ENCODE measurements around the gene NRXN3. TPM values are rescaled to one million over a fixed set of nuclear protein-coding genes. Genes with fewer than 3 reads are reported as not detected.

The NRXN3 gene
- total RNA-seq, 1 donor from 2014 or later: 18.0 TPM

GRCh38 chr14:78316052-78316451, 145.9 kb downstream of the NRXN3 start:
- H3K4me3 ChIP-seq (ENCODE audit: insufficient read depth, low read depth, low read length): no peak overlapping the region
- Mint-ChIP-seq H3K27me3 (ENCODE audit: low read depth, unreplicated experiment) (peaks cover 3% of the 10 kb centered on the region), H3K4me3 (ENCODE audit: unreplicated experiment) (no peak overlapping the region), H3K27ac (ENCODE audit: unreplicated experiment) (no peak overlapping the region), H3K36me3 (ENCODE audit: low read depth, unreplicated experiment) (no peaks in the 10 kb centered on the region), H3K9me3 (ENCODE audit: unreplicated experiment) (no peaks in the 10 kb centered on the region), H3K4me1 (ENCODE audit: low read depth, unreplicated experiment) (no peaks in the 10 kb centered on the region)
- no peaks in the 10 kb centered on the region for H3K4me1 ChIP-seq (ENCODE audit: insufficient read depth, low read length)
- H3K4me2 ChIP-seq (ENCODE audit: low read length): no peak overlapping the region
- H3K27me3 ChIP-seq (ENCODE audit: insufficient read depth, low read length): no peaks in the 10 kb centered on the region
- no peaks in the 10 kb centered on the region for H3K79me2 ChIP-seq (ENCODE audit: insufficient read depth, low read length)
- no peak overlapping the region for H2AFZ ChIP-seq (ENCODE audit: low read depth, low read length)
- H3K9me3 ChIP-seq (ENCODE audit: insufficient read depth, low read depth, low read length): no peaks in the 10 kb centered on the region
- FAIRE-seq: no peak
- no peak overlapping the region for H3K9ac ChIP-seq (ENCODE audit: low read length)
- no peak overlapping the region for H3K27ac ChIP-seq (ENCODE audit: low read depth, low read length)
- no peak for DNase-seq (ENCODE audit: low read depth)
- no peaks in the 10 kb centered on the region for H3K36me3 ChIP-seq (ENCODE audit: insufficient read depth, low read length)
- TF ChIP-seq CTCF (IDR thresholded peaks at IDR 0.05; ENCODE audit: insufficient read depth, low read depth, low read length): no peak
- TF ChIP-seq EZH2 (IDR thresholded peaks at IDR 0.05; ENCODE audit: insufficient read depth, low read length): no peak
- H4K20me1 ChIP-seq (ENCODE audit: insufficient read depth, low read length): no peaks in the 10 kb centered on the region

DNA sequence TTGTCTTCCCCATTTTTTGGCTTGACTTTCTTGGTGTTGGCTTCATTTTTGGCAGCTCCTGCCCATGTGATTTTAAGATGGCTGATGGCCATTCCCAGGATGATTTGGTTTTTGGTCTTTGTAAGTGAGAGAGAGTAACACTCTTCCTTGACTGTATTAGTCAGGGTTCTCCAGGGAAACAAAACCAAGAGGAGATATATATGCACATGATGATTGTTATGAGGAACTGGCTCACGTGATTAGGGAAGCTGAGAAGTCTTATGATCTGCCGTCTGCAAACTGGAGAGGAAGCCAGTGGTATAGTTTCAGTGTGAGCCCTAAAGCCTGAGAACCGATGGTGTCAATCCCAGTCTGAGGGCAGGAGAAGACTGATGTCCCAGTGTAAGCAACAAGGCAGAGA, 146.6 kb downstream of the NRXN3 start:
- Histone ChIP-seq H3K79me2 (ENCODE audit: insufficient read depth, low read length) (no peaks in the 10 kb centered on the region), H3K27me3 (ENCODE audit: insufficient read depth, low read length) (no peaks in the 10 kb centered on the region), H3K36me3 (ENCODE audit: insufficient read depth, low read length) (no peaks in the 10 kb centered on the region), H2AFZ (ENCODE audit: low read depth, low read length) (no peak overlapping the region), H3K4me3 (ENCODE audit: insufficient read depth, low read depth, low read length) (no peak overlapping the region), H3K4me1 (ENCODE audit: insufficient read depth, low read length) (no peaks in the 10 kb centered on the region), H3K4me2 (ENCODE audit: low read length) (no peak overlapping the region), H3K9me3 (ENCODE audit: insufficient read depth, low read depth, low read length) (no peaks in the 10 kb centered on the region), H3K27ac (ENCODE audit: low read depth, low read length) (no peak overlapping the region), H4K20me1 (ENCODE audit: insufficient read depth, low read length) (no peaks in the 10 kb centered on the region), H3K9ac (ENCODE audit: low read length) (no peak overlapping the region)
- DNase-seq (ENCODE audit: low read depth) (no peak), FAIRE-seq (no peak)
- Mint-ChIP-seq H3K27me3 (ENCODE audit: low read depth, unreplicated experiment) (peaks cover 5% of the 10 kb centered on the region), H3K9me3 (ENCODE audit: unreplicated experiment) (no peaks in the 10 kb centered on the region), H3K4me3 (ENCODE audit: unreplicated experiment) (no peak overlapping the region), H3K27ac (ENCODE audit: unreplicated experiment) (no peak overlapping the region), H3K36me3 (ENCODE audit: low read depth, unreplicated experiment) (no peaks in the 10 kb centered on the region), H3K4me1 (ENCODE audit: low read depth, unreplicated experiment) (no peaks in the 10 kb centered on the region)
- TF ChIP-seq CTCF (IDR thresholded peaks at IDR 0.05; ENCODE audit: insufficient read depth, low read depth, low read length): no peak
- TF ChIP-seq EZH2 (IDR thresholded peaks at IDR 0.05; ENCODE audit: insufficient read depth, low read length): no peak

- H3K4me1 ChIP-seq (ENCODE audit: insufficient read depth, low read length): no peaks in the 10 kb centered on the region
- no peak overlapping the region for H3K4me3 ChIP-seq (ENCODE audit: insufficient read depth, low read depth, low read length)
- H3K4me1 Mint-ChIP-seq (ENCODE audit: low read depth, unreplicated experiment): no peaks in the 10 kb centered on the region
- FAIRE-seq (no peak), DNase-seq (ENCODE audit: low read depth) (no peak)
- no peaks in the 10 kb centered on the region for H3K9me3 ChIP-seq (ENCODE audit: insufficient read depth, low read depth, low read length)
- no peak overlapping the region for H3K27ac Mint-ChIP-seq (ENCODE audit: unreplicated experiment)
- H4K20me1 ChIP-seq (ENCODE audit: insufficient read depth, low read length): no peaks in the 10 kb centered on the region
- H3K27me3 ChIP-seq (ENCODE audit: insufficient read depth, low read length): no peaks in the 10 kb centered on the region
- no peak overlapping the region for H3K4me3 Mint-ChIP-seq (ENCODE audit: unreplicated experiment)
- no peak overlapping the region for H3K9ac ChIP-seq (ENCODE audit: low read length)
- peaks cover 19% of the 10 kb centered on the region for H3K27me3 Mint-ChIP-seq (ENCODE audit: low read depth, unreplicated experiment)
- H3K36me3 Mint-ChIP-seq (ENCODE audit: low read depth, unreplicated experiment): no peaks in the 10 kb centered on the region
- H3K79me2 ChIP-seq (ENCODE audit: insufficient read depth, low read length): no peaks in the 10 kb centered on the region
- no peaks in the 10 kb centered on the region for H3K9me3 Mint-ChIP-seq (ENCODE audit: unreplicated experiment)
- TF ChIP-seq CTCF (IDR thresholded peaks at IDR 0.05; ENCODE audit: insufficient read depth, low read depth, low read length): no peak
- TF ChIP-seq EZH2 (IDR thresholded peaks at IDR 0.05; ENCODE audit: insufficient read depth, low read length): no peak
- no peaks in the 10 kb centered on the region for H3K36me3 ChIP-seq (ENCODE audit: insufficient read depth, low read length)
- no peak overlapping the region for H3K27ac ChIP-seq (ENCODE audit: low read depth, low read length)
- H3K4me2 ChIP-seq (ENCODE audit: low read length): no peak overlapping the region
- no peak overlapping the region for H2AFZ ChIP-seq (ENCODE audit: low read depth, low read length)
These were observed 149.2 kb downstream of the NRXN3 start for GRCh38 chr14:78319406-78319805.

Measured in astrocyte (in vitro differentiated cells and primary cell).